HepG2 (cell line): ENCODE data around the gene LARP1B.

ENCODE experiments used
- AKNA ChIP-seq: sonication (generic); formaldehyde crosslinking; IDR thresholded peaks from 2 replicates; pipeline ENCODE4 v1.4.0; 2020; ENCODE audit warnings: missing genetic modification reagents, borderline replicate concordance
- ATF2 ChIP-seq: sonication (generic); formaldehyde crosslinking; IDR thresholded peaks from 2 replicates; pipeline ENCODE4 v1.4.0; 2020; ENCODE audit warnings: missing genetic modification reagents
- BRF2 ChIP-seq: sonication (generic); formaldehyde crosslinking; IDR thresholded peaks from 2 replicates; pipeline ENCODE4 v1.8.1; 2022; ENCODE audit warnings: mild to moderate bottlenecking, missing genetic modification reagents
- CTCF ChIP-seq: sonication (generic); formaldehyde crosslinking; IDR thresholded peaks from 2 replicates; pipeline ENCODE4 v1.5.0; 2020; ENCODE audit warnings: mild to moderate bottlenecking, missing genetic modification reagents, moderate library complexity
- POLR2AphosphoS5 ChIP-seq: IDR thresholded peaks from 2 replicates; pipeline ENCODE4 v1.6.1; 2012; ENCODE audit warnings: low read depth, low read length
- POLR2G ChIP-seq: fragments of 200-400 bp; formaldehyde crosslinking; IDR thresholded peaks from 2 replicates; pipeline ENCODE4 v1.6.1; 2018; ENCODE audit warnings: mild to moderate bottlenecking, low read depth, low read length, moderate library complexity
- RFXANK ChIP-seq: IDR thresholded peaks from 2 replicates; pipeline ENCODE4 v1.6.1; 2016
- SP2 ChIP-seq: sonication (generic); formaldehyde crosslinking; IDR thresholded peaks from 2 replicates; pipeline ENCODE4 v1.5.1; 2020; ENCODE audit warnings: mild to moderate bottlenecking, missing genetic modification reagents
- TCF12 ChIP-seq, 2 experiments: fragments of 450-650 bp in 1 of 2; sonication (generic) in 1 of 2; formaldehyde crosslinking in 1 of 2; IDR thresholded peaks; 2 replicates each; pipeline versions ENCODE4 v1.6.1 to v1.8.0; 2017 to 2022; ENCODE audit warnings: antibody characterized with exemption in 1 of 2, mild to moderate bottlenecking in 1 of 2, missing genetic modification reagents in 1 of 2, moderate library complexity in 1 of 2
- USF2 ChIP-seq, 2 experiments: sonication (generic) in 1 of 2; formaldehyde crosslinking in 1 of 2; IDR thresholded peaks; 2 replicates each; pipeline versions ENCODE4 v1.5.1 to v1.6.1; 2011 to 2020; ENCODE audit warnings: borderline replicate concordance in 1 of 2, low read depth in 1 of 2, low read length in 1 of 2, mild to moderate bottlenecking in 1 of 2, missing genetic modification reagents in 1 of 2, moderate library complexity in 1 of 2
- ZNF552 ChIP-seq: sonication (generic); formaldehyde crosslinking; IDR thresholded peaks from 2 replicates; pipeline ENCODE4 v1.9.0; 2022; ENCODE audit warnings: missing genetic modification reagents, mild to moderate bottlenecking, borderline replicate concordance
- ZNF580 ChIP-seq: IDR thresholded peaks from 2 replicates; pipeline ENCODE4 v1.6.1; 2016; ENCODE audit warnings: low read depth, borderline replicate concordance

- no peak for TF ChIP-seq BRF2
- TF ChIP-seq POLR2G = no peak
- no peak for TF ChIP-seq CTCF (CRISPR knock-in tag)
- no peak for TF ChIP-seq SP2
- no peak for TF ChIP-seq POLR2AphosphoS5
- TF ChIP-seq AKNA (CRISPR knock-in tag) = no peak
- no peak for TF ChIP-seq USF2 (IDR thresholded peaks at IDR 0.05; ENCODE audit: low read depth, low read length)
- no peak for TF ChIP-seq USF2 (CRISPR knock-in tag; IDR thresholded peaks at IDR 0.05; ENCODE audit: borderline replicate concordance)
- TF ChIP-seq ZNF580 (CRISPR knock-in tag) = no peak
- TF ChIP-seq ATF2 (CRISPR knock-in tag) = no peak
- no peak for TF ChIP-seq RFXANK
- no peak for TF ChIP-seq ZNF552 (CRISPR knock-in tag)
- TF ChIP-seq TCF12 (IDR thresholded peaks at IDR 0.05) = no peak
- no peak for TF ChIP-seq TCF12 (CRISPR knock-in tag; IDR thresholded peaks at IDR 0.05)
Observed at GRCh38 chr4:128241019-128241418, 179.9 kb downstream of the LARP1B start.
